HG03139 (cell line): ENCODE data around the gene RACK1.
A peak's percentile ranks its signal among the peaks of the same experiment; 100 is the strongest.

Source experiments
- ATAC-seq: cut with Tn5 transposase; IDR thresholded peaks from one replicate; pipeline ENCODE4 v1.9.1; 2021; ENCODE audit not compliant: unreplicated experiment

The RACK1 gene

DNA sequence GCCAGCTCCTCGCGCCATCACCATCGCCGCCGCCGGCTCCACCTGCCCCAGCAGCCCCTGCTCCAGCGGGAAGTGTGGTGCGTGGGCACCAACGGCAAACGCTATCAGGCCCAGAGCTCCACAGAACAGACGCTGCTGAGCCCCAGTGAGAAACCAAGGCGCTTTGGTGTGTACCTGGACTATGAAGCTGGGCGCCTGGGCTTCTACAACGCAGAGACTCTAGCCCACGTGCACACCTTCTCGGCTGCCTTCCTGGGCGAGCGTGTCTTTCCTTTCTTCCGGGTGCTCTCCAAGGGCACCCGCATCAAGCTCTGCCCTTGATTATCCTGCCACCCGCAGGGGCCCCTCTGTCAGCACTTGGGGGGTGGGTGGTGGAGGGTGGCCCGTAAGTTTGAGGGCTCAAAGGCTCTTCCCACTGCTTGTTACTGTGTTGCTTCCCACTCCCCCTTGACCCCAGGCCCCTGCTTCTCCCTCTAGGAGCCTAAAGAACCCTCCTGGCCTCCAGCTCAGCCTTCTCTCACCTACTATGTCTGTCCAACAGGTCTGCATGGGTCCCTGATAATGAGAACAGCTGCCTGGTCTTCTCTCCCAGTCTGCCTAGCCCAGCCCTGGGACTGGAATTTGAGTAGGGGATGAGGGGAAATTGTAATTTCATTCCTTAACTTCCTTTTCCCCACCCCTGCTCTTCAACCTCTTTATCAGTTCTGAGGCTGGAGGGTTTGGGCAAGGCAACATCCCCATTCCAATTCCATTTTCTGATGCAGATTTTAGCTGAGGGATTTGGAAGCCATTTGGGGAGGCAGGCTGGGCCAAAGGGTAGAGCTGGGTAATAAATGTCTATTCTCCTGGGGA, 9.0 kb downstream of the RACK1 start:
- no peak for ATAC-seq

DNA sequence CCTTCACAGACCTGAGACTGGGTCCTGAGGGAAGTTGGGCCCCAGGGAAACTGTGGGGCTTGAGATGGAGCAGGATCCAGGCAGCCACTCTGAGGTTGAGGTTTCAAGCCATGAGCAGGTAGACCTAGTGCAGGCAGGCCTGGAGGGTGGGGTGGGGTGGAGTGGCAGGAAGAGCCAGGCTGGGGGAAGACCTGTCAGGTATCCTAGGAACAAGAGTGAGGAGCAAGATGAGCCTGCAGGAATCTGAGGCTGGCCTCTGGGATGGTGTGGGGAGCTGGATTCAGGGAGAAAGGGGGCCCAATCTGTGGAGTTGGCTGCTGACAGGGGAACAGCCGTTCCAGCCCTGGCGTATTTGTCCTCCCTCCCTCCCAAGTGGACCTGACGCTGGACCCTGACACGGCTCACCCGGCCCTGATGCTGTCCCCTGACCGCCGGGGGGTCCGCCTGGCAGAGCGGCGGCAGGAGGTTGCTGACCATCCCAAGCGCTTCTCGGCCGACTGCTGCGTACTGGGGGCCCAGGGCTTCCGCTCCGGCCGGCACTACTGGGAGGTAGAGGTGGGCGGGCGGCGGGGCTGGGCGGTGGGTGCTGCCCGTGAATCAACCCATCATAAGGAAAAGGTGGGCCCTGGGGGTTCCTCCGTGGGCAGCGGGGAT, 9.8 kb downstream of the RACK1 start:
- ATAC-seq = no peak

DNA sequence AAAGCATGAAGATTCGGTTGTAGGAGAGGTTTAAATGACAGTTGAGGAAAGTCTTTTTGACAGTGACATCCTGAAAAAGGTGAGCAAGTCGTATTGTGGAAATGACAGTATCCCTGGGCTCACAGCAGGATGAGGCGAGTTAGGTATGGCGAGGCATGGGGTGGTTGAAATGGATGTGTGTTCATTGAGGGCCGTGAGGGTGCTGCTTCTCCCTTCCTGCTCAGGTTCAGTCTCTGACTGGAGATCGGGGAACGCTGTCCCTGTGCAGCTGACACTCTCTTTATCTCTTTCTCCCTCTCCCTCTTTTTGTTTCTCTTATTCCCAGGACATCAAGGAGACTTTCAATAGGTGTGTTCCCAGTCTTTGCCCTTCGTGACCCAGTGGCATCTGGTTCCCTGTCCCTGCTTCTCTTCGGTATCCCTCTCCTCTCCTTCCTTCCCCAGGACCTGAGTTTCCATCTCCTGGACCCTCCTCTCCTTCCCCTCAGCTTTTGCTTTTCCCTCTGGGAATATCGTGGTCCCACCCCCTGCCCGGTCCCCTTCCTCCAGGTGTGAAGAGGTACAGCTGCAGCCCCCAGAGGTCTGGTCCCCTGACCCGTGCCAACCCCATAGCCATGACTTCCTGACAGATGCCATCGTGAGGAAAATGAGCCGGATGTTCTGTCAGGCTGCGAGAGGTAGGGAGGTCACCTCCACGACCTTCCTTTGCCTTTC, 10.5 kb downstream of the RACK1 start:
- no peak for ATAC-seq

DNA sequence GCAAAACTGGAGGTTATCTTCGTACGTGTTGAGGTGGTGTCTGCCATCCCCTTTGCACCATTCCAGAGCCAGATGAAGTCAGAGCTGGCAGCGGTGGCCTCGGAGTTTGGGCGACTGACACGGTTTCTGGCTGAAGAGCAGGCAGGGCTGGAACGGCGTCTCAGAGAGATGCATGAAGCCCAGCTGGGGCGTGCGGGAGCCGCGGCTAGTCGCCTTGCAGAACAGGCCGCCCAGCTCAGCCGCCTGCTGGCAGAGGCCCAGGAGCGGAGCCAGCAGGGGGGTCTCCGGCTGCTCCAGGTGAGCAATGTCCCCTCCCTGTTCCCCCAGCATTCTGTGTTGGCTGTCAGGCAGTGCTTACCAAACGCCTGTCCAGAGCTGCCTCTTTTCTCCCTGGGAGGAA, 11.1 kb downstream of the RACK1 start:
- ATAC-seq = no peak

DNA sequence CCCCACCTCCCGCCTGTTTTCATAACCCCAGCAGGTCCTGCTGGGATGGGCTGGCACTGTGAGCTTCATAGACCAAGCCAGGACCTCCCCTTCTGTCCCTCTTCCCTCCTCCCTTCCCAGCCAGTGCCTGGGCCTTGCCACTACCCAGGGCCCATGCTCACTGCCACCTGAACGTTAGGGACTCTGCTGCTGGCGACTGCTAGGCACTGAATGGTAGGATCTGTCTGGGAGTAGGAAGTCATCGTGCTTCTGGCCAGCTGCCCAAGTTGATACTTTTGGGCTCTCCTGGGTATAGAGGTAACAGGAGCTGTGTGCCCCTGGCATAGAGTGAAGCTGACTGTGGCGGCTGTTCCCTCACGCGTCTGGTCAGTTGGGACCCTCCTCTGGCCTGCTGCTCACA, 12.3 kb downstream of the RACK1 start:
- ATAC-seq = no peak

DNA sequence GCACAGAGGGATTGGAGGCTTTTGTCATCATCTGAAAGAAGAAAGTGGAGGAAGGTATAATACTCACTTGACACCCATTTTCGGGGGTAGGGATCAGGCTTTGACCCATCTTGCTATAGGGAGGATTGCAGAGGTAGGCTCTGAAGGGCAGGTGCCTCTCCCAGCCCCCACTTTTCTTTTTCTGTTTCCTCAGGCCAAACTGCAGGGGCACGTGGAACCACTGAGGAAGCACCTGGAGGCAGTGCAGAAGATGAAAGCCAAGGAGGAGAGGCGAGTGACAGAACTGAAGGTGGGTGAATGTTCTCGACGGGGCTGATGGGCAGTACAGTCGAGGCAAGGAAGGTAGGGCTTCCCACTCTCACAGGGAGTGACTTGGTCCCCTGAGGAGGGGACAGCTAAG, 13.2 kb downstream of the RACK1 start:
- ATAC-seq = no peak

DNA sequence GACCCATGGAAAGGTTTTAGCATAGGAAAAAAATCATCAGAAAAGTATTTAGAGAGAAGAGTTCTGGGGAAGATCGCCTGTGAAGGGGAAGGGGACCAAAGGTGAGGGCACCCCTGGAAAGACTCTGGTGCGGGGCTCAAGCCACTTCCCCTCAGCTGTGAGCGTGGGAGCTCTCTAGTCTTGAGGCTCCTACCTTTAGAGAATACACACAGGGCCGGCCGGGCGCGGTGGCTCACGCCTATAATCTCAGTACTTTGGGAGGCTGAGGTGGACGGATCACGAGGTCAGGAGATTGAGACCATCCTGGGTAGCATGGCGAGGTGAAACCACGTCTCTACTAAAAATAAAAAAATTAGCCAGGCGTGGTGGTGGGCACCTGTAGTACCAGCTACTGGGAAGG, 13.7 kb downstream of the RACK1 start:
- no peak for ATAC-seq

DNA sequence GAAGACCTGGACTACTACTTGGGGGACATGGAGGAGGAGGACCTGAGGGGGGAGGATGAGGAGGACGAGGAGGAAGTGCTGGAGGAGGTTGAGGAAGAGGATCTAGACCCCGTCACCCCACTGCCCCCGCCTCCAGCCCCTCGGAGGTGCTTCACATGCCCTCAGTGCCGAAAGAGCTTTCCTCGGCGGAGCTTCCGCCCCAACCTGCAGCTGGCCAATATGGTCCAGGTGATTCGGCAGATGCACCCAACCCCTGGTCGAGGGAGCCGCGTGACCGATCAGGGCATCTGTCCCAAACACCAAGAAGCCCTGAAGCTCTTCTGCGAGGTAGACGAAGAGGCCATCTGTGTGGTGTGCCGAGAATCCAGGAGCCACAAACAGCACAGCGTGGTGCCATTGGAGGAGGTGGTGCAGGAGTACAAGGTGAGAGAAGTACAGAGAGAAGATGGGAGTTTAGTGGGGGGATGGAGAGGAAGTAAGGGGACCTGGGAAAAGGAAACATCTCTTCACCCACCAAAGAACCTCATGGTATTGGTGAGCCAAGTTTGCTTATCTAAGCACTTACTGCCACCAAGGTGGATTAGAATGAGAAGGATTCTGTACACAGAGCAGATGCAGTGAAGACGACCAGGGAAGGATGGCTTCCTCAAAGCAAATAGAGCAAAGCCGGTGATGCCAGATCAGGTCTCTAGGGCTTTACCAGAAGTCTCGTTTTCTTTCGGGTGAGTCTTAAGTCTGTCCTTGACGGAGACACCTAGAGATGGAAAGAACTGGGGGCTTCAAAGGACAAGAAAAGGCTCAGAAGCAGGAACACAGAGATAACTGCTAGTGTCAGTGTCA, 19.1 kb downstream of the RACK1 start:
- ATAC-seq = no peak

DNA sequence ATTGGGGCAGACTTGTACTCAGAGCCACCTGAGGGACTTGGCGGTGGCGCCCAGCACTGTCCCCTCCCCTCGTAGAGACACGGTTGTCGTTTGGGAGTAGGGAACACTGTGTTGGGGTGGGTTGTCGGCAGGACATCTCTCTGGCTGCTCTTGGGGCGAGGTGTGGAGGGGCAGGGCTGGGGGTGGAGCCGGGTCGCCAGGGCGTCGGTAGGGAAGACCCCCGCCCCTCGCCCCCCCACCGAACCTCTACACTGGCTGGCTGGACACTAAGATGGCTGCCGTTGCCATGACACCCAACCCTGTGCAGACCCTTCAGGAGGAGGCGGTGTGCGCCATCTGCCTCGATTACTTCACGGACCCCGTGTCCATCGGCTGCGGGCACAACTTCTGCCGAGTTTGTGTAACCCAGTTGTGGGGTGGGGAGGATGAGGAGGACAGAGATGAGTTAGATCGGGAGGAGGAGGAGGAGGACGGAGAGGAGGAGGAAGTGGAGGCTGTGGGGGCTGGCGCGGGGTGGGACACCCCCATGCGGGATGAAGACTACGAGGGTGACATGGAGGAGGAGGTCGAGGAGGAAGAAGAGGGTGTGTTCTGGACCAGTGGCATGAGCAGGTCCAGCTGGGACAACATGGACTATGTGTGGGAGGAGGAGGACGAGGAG, 19.8 kb downstream of the RACK1 start:
- no peak for ATAC-seq

DNA sequence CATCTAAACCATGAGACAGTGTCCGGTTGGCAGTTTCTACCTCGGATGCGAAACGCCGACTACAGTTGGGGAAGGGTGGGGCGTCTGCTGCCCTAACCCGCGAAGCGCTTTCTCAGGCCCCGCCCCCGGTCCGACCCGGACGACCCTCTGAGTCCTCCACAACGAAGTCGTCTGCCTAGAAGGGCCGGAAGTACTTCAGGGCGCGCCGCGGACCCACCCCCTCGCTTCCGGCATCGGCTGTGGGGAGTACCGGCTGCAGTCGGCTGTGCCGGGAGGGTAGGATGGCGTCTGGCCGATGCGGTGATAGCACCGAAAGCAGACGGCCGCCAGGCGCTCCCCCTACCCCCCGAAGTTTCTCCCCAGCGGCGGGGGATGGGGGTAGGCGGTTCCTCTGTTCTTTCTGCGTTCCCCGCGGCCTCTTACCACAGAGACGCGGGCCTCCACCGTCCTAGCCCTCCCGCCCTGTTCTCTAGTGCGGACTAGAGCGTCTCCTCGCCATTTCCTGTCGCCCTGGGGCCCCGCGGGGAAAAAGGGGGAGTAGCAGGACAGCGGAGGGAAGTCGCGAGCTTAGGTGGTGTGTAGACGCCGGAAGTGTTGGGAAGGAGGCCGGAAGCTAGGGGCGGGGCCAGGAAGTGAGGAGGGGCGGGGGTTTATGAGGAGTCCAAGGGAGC, 20.5 kb downstream of the RACK1 start, which contains the start of gene TRIM41:
Gene TRIM41, plus strand, starts transcription at position 224 of the 671 bp plus-strand sequence. CDS start 719 bp downstream, outside the sequence.
- ATAC-seq = peak; percentile 61

DNA sequence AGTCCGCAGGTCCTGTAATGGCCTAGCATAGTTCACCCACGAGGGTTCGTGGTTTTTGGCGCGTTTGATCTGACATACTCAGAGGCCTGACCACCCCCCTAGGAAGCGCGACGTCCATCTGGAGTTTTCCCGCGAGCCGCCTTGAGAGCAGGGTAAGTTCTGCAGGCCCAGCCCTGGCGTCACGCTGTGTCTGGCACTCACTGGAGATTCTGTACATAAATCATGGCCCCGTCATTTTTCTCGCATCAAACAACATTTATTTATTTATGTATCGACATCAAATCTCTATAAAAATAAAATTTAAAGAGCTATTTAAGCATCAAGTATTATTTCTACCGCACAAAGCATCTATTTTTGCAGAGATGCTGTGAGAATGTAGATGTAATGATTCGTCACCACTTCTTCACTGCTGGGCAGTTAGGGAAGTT, 21.1 kb downstream of the RACK1 start:
- ATAC-seq = peak; percentile 1

DNA sequence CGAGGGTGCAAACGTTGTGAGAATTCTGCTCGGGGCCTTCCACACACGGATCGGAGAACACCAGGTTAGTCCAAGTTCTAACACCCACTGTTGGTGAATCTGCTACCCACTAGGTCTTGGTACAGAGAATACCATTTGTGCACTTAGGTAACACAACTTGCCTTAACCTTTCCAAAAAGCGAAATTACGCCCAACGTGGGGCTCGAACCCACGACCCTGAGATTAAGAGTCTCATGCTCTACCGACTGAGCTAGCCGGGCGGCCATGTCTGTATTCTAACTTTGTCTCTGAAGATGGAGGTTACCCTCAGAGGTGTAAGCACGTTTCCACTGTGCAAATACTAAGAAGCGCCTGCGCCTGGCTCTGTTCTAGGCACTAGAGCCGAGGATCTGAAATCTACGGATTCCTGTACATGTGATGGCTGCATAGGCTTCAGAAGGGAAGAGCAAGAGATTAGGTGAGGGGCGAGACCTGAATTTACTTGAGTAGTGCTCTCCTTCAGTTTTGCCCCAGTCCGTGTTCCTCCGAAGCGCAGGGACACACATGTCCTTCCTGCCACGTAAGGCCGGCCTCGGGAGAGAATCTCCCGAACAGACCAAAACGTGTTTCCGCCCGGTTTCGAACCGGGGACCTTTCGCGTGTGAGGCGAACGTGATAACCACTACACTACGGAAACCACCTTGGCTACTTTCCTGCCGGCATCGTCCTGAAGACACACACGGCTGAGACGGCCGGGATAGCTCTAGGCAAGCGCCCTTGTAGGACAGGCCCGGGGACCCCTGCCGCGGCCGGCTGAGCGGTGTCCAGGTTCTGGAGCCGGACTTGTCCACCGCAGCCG, 21.7 kb downstream of the RACK1 start:
- peak; percentile 14 for ATAC-seq

DNA sequence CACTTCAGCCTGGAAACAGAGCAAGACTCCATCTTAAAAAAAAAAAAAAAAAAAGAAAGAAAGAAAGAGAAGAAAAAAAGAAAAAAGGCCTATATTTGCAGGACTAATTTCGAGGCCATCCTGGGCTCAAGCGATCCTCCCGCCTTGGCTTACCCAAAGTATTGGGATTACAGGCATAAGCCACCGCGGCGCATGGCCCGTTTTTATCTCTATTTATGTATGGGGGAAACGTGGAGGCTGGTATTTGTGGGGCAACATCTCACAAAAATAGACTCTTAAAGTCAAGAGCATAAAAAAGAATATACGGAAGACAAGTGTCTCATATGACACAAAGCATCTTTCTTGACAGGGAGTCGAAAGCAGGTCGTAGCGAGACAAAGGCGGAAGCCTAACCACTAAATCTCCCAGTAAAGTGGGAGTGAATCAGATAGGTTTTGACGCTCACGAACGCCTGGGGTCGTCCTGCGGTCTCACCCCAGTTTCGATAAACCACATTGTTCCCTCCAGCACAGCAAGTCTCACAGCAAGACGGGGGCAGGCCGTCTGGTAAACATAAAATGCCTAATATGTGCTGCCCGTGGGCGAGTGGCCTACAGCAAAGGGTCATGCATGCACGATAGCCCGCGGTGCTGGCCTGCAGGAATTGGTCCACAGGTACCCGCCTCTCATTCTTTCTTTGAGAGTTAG, 22.5 kb downstream of the RACK1 start:
- no peak for ATAC-seq

DNA sequence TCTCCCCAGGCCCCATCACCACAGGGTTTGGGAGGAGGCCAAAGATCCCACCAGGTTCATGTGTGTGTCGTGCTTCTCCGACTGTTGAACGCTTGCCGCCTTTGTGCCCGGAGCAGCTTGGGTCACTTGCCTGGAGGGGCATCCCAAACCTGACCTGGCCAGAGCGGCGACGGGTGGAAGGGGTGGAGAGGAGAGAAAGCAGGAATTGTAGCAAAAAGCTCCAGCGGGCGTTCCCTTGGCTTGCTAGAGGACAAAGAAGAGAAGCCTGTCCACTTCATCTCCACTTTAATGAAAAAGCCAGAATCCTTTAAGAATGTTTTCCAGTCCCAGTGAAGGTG, 23.6 kb downstream of the RACK1 start:
- ATAC-seq = no peak

DNA sequence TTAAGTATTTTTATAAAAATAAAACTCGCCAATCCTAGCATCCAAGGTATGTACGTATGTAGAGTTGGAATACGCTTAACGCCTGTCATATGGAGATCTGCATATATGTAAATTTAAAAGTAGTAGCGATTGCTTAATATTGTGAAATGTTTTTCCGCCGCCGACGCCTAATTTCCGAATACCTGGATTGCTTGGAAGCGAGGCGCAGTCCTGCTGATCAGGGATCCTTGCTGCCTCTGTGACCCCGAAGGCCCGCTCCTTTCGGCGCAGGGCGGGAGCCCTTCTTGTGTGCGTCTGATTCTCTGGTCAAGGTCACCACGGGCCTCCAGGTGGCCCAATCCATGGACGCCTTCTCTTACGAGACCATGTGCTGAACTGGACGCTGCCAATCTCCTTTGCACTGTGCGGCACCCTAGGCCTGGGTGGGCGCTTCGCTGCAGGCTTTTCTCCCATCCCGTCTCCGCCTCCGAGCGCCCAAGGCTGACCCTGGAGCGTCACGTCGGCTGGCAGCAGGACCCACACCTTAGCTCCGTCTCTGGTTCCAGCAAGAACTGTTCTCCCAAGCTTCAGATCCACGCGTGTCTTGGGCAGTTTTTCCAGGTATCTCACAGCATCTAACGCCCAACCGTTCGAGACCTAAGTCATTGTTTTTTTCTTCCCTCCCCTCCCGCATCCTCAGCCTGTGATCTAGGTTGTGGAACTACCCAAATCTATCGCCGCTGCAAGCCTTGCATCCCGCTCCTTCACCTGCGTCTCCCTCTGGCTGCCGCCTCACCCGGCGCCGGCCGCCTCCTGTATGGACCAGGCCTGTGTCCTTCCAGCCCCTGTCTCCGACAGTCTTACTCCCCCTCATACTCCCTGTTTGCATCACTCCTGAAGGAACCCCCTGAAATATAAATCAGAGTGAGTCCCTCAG, 24.2 kb downstream of the RACK1 start:
- ATAC-seq = no peak

DNA sequence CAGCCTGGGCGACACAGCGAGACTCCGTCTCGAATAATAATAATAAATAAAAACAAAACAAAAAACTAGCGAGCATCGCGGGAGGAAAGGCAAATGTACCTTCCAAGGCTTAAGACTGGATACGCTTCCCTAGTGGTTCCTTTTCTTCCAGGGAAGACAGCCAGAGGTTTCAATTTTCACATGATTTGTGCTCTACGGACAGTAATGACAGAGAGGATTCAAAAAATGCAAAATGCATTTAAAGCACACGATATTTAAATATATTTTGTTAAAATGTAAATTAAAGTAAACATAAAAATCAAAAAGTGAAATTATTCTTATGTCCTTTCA, 24.9 kb downstream of the RACK1 start:
- ATAC-seq = no peak

DNA sequence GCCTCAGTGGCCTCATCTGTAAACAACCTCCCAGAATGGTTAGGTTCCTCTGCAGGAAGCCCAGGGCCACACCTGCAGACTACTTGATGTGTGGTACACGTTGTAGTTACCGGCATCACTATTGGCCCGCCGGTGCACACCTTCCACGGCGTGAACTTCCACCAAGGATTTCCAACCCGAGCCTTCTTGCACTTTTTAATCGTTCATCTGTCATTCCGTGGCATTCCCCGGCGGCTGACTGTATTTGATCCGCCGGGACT, 26.0 kb downstream of the RACK1 start:
- no peak for ATAC-seq
